ENCODE measurements around the gene MAML3. TPM values are rescaled to one million over a fixed set of nuclear protein-coding genes. Genes with fewer than 3 reads are reported as not detected.
"Not testable (repeated sequence)": the region's sequence is repeated elsewhere in the genome, so short reads cannot be mapped to it uniquely, and the experiment has no call there.

MAML3 gene
- total RNA-seq, 1 experiment from 2014 or later = not detected

GRCh38 chr4:139718833-139719232 is 435.2 kb downstream of the MAML3 start:
- no peak for DNase-seq (ENCODE audit: low spot score)
- in situ Hi-C loops (cut with HindIII; ENCODE audit: low sequenced_read_pairs) = no loop called here

- in situ Hi-C loops (cut with HindIII; ENCODE audit: low sequenced_read_pairs) = no loop called here
- no peak for DNase-seq (ENCODE audit: low spot score)
These were observed 435.6 kb downstream of the MAML3 start for GRCh38 chr4:139718358-139718757.

- no peak for DNase-seq (ENCODE audit: low spot score)
- in situ Hi-C loops (cut with HindIII; ENCODE audit: low sequenced_read_pairs) = no loop called here
These were observed 438.1 kb downstream of the MAML3 start for GRCh38 chr4:139715746-139716391.

- in situ Hi-C loops (cut with HindIII; ENCODE audit: low sequenced_read_pairs) = no loop called here
- no peak for DNase-seq (ENCODE audit: low spot score)
These were observed 441.1 kb downstream of the MAML3 start for GRCh38 chr4:139712882-139713281.

GRCh38 chr4:139711461-139711860 is 442.5 kb downstream of the MAML3 start:
- DNase-seq (ENCODE audit: low spot score) = peak; percentile 11
- in situ Hi-C loops (cut with HindIII; ENCODE audit: low sequenced_read_pairs) = no loop called here

- in situ Hi-C loops (cut with HindIII; ENCODE audit: low sequenced_read_pairs) = no loop called here
- no peak for DNase-seq (ENCODE audit: low spot score)
These were observed 443.9 kb downstream of the MAML3 start for GRCh38 chr4:139710073-139710472.

GRCh38 chr4:139709660-139710059 is 444.3 kb downstream of the MAML3 start:
- in situ Hi-C loops (cut with HindIII; ENCODE audit: low sequenced_read_pairs) = no loop called here
- no peak for DNase-seq (ENCODE audit: low spot score)

GRCh38 chr4:139704915-139705485 is 449.0 kb downstream of the MAML3 start:
- in situ Hi-C loops (cut with HindIII; ENCODE audit: low sequenced_read_pairs) = no loop called here
- DNase-seq (ENCODE audit: low spot score) = no peak

GRCh38 chr4:139700568-139700967 is 453.4 kb downstream of the MAML3 start:
- in situ Hi-C loops (cut with HindIII; ENCODE audit: low sequenced_read_pairs) = no loop called here
- no peak for DNase-seq (ENCODE audit: low spot score)

- in situ Hi-C loops (cut with HindIII; ENCODE audit: low sequenced_read_pairs); DNase-seq (ENCODE audit: low spot score): not testable (repeated sequence)
These were observed 455.6 kb downstream of the MAML3 start for GRCh38 chr4:139698167-139698925.

- in situ Hi-C loops (cut with HindIII; ENCODE audit: low sequenced_read_pairs) = no loop called here
- DNase-seq (ENCODE audit: low spot score) = no peak
These were observed 457.5 kb downstream of the MAML3 start for GRCh38 chr4:139696491-139696890.

GRCh38 chr4:139694522-139695107 is 459.4 kb downstream of the MAML3 start:
- in situ Hi-C loops (cut with HindIII; ENCODE audit: low sequenced_read_pairs) = no loop called here
- no peak for DNase-seq (ENCODE audit: low spot score)

GRCh38 chr4:139692309-139693012 is 461.5 kb downstream of the MAML3 start:
- DNase-seq (ENCODE audit: low spot score) = peak; percentile 37

GRCh38 chr4:139690419-139690818 is 463.6 kb downstream of the MAML3 start:
- in situ Hi-C loops (cut with HindIII; ENCODE audit: low sequenced_read_pairs) = no loop called here
- DNase-seq (ENCODE audit: low spot score) = no peak

More at GRCh38 chr4:139692309-139693012, 461.5 kb downstream of the MAML3 start:
- in situ Hi-C loops (cut with HindIII; ENCODE audit: low sequenced_read_pairs) = no loop called here

- DNase-seq (ENCODE audit: low spot score) = no peak
- in situ Hi-C loops (cut with HindIII; ENCODE audit: low sequenced_read_pairs) = no loop called here
These were observed 464.8 kb downstream of the MAML3 start for GRCh38 chr4:139689093-139689722.

GRCh38 chr4:139686988-139687387 is 467.0 kb downstream of the MAML3 start:
- no peak for DNase-seq (ENCODE audit: low spot score)
- in situ Hi-C loops (cut with HindIII; ENCODE audit: low sequenced_read_pairs) = no loop called here

- DNase-seq (ENCODE audit: low spot score) = no peak
- in situ Hi-C loops (cut with HindIII; ENCODE audit: low sequenced_read_pairs) = no loop called here
These were observed 467.9 kb downstream of the MAML3 start for GRCh38 chr4:139686130-139686529.

GRCh38 chr4:139685180-139685579 is 468.8 kb downstream of the MAML3 start:
- in situ Hi-C loops (cut with HindIII; ENCODE audit: low sequenced_read_pairs) = no loop called here
- DNase-seq (ENCODE audit: low spot score) = no peak

GRCh38 chr4:139684351-139684750 is 469.6 kb downstream of the MAML3 start:
- no peak for DNase-seq (ENCODE audit: low spot score)
- in situ Hi-C loops (cut with HindIII; ENCODE audit: low sequenced_read_pairs) = no loop called here

Measured in G401 (cell line).